Endothelial cell of umbilical vein (primary cell): ENCODE measurements around the gene THSD4. TPM values are rescaled to one million over a fixed set of nuclear protein-coding genes. Genes with fewer than 3 reads are reported as not detected.

Experiments used
- BruUV-seq: library from RNA; stranded (reverse); fragments of 400-500 nt; replicated peaks from 2 replicates; lab custom pipeline; 2021; lab: Mats Ljungman, UMichigan
- CTCF ChIA-PET: fragments of 300-600, 350-600 bp; sonication (Branson Sonifier 250); formaldehyde crosslinking; loops from one replicate; lab custom pipeline; 2021; ENCODE audit warnings: antibody characterized with exemption, inconsistent platforms; lab: Charles Lee
- POLR2A ChIA-PET: fragments of 300-600, 350-600 bp; sonication (Branson Sonifier 250); formaldehyde crosslinking; loops from one replicate; lab custom pipeline; 2021; ENCODE audit warnings: antibody characterized with exemption, inconsistent platforms; lab: Charles Lee
- DNase-seq: peaks from one replicate; pipeline ENCODE4 v3.0.0-alpha.2; 2011; ENCODE audit warnings: low read depth, low spot score
- FAIRE-seq: peaks from 2 replicates; lab custom pipeline; 2011; peaks lifted over from hg19 to GRCh38; lab: Jason Lieb, UNC
- H2AFZ ChIP-seq: 2 replicates; pipeline ENCODE4 v1.6.0; 2012; ENCODE audit warnings: low read depth, low read length, control low read depth, inconsistent platforms
- H3K27ac ChIP-seq: 2 replicates; pipeline ENCODE4 v1.5.1; 2011; ENCODE audit warnings: low read depth, mild to moderate bottlenecking, control low read depth, low read length, moderate library complexity; ENCODE audit not compliant: insufficient read depth
- H3K27me3 ChIP-seq, 2 experiments: 2 replicates each; pipeline versions ENCODE4 v1.6.0 to v1.6.1; 2011; ENCODE audit warnings: low read length in 2 of 2, mixed read lengths in 1 of 2; ENCODE audit not compliant: control insufficient read depth in 2 of 2, insufficient read depth in 2 of 2
- H3K36me3 ChIP-seq, 2 experiments: 2 replicates in 1 of 2; 3 replicates in 1 of 2; pipeline ENCODE4 v1.5.1; 2011; ENCODE audit warnings: low read length in 2 of 2, mild to moderate bottlenecking in 1 of 2, moderate library complexity in 1 of 2; ENCODE audit not compliant: control insufficient read depth in 2 of 2, insufficient read depth in 2 of 2; ENCODE audit errors: extremely low read depth in 1 of 2
- H3K4me1 ChIP-seq: 3 replicates; pipeline ENCODE4 v1.5.1; 2011; ENCODE audit warnings: mild to moderate bottlenecking, low read length; ENCODE audit not compliant: control insufficient read depth, insufficient read depth; ENCODE audit errors: extremely low read depth
- H3K4me2 ChIP-seq: 2 replicates; pipeline ENCODE4 v1.6.1; 2011; ENCODE audit warnings: low read length, control low read depth, mixed read lengths; ENCODE audit not compliant: insufficient read depth
- H3K4me3 ChIP-seq, 3 experiments: fragments of 200-600 bp in 1 of 3; sonication (generic), shearing (Covaris generic) in 1 of 3; replicated peaks in 1 of 3; 2 replicates each; pipeline ENCODE4 v1.5.1; 2011 to 2016; ENCODE audit warnings: control low read depth in 3 of 3, low read length in 3 of 3, mild to moderate bottlenecking in 2 of 3, inconsistent platforms in 1 of 3, low read depth in 1 of 3, moderate library complexity in 1 of 3; ENCODE audit not compliant: insufficient read depth in 1 of 3
- H3K79me2 ChIP-seq: 2 replicates; pipeline ENCODE4 v1.6.0; 2012; ENCODE audit warnings: low read length, inconsistent platforms; ENCODE audit not compliant: control insufficient read depth, insufficient read depth
- H3K9ac ChIP-seq: replicated peaks from 2 replicates; pipeline ENCODE3; 2011; ENCODE audit warnings: low read length, control low read depth; ENCODE audit not compliant: insufficient read depth; ENCODE audit errors: extremely low read depth
- H3K9me1 ChIP-seq: replicated peaks from 3 replicates; pipeline ENCODE4 v1.6.0; 2011; ENCODE audit warnings: mild to moderate bottlenecking, low read length; ENCODE audit not compliant: control insufficient read depth, insufficient read depth; ENCODE audit errors: extremely low read depth
- H3K9me3 ChIP-seq: replicated peaks from 2 replicates; pipeline ENCODE4 v1.5.1; 2012; ENCODE audit warnings: low read length, inconsistent platforms; ENCODE audit not compliant: control insufficient read depth, insufficient read depth
- H4K20me1 ChIP-seq: replicated peaks from 2 replicates; pipeline ENCODE3; 2011; ENCODE audit warnings: mild to moderate bottlenecking, low read length; ENCODE audit not compliant: control insufficient read depth, insufficient read depth; ENCODE audit errors: extremely low read depth
- EZH2 ChIP-seq: IDR thresholded peaks from 2 replicates; pipeline ENCODE4 v1.6.1; 2012; ENCODE audit warnings: borderline replicate concordance, low read depth, mild to moderate bottlenecking, moderate library complexity, low read length, inconsistent platforms; ENCODE audit not compliant: severe bottlenecking
- FOS ChIP-seq: IDR thresholded peaks from 2 replicates; pipeline ENCODE4 v1.6.1; 2011; ENCODE audit warnings: mild to moderate bottlenecking, low read length, moderate library complexity, borderline replicate concordance; ENCODE audit not compliant: insufficient read depth
- GATA2 ChIP-seq: IDR thresholded peaks from 2 replicates; pipeline ENCODE4 v1.7.0; 2011; ENCODE audit warnings: low read depth, mild to moderate bottlenecking, moderate library complexity, mixed read lengths, low read length; ENCODE audit not compliant: insufficient read length, insufficient read depth
- JUN ChIP-seq: IDR thresholded peaks from 2 replicates; pipeline ENCODE4 v1.6.1; 2011; ENCODE audit warnings: borderline replicate concordance, low read depth; ENCODE audit not compliant: insufficient read length, insufficient read depth
- MYC ChIP-seq: IDR thresholded peaks from one replicate; pipeline ENCODE4 v1.6.1; 2011; ENCODE audit warnings: mild to moderate bottlenecking, low read depth, low read length
- POLR2A ChIP-seq: IDR thresholded peaks from 2 replicates; pipeline ENCODE4 v1.6.1; 2012; ENCODE audit warnings: low read depth, mild to moderate bottlenecking, control low read depth, low read length
- POLR2AphosphoS5 ChIP-seq: IDR thresholded peaks from 2 replicates; pipeline ENCODE4 v1.6.1; 2012; ENCODE audit warnings: low read depth, mild to moderate bottlenecking, control low read depth, low read length, moderate library complexity; ENCODE audit not compliant: insufficient read depth
- dilution Hi-C: fragments of 300-500 bp; cut with MboI; formaldehyde crosslinking; loops from one replicate; pipeline ENCODE4 v1.15.0; 2019; ENCODE audit warnings: low sequenced_read_pairs; ENCODE audit not compliant: extremely low pct_ligation_motif_present
- intact Hi-C: fragments of 100-400 bp; cut with micrococcal nuclease; formaldehyde crosslinking; loops from one replicate; pipeline ENCODE4 v1.10.0; 2022
- polyA plus RNA-seq, 4 experiments: library from polyadenylated mRNA; depleted of rRNA in 3 of 4; stranded (reverse) in 3 of 4; unstranded in 1 of 4; fragments of >200 nt; gene quantifications; 2 replicates each; pipeline versions ENCODE4 v1.2.1 to v1.2.3, GENCODE V29; 2011 to 2012; ENCODE audit warnings: missing spikeins in 1 of 4
- total RNA-seq: library from RNA; stranded (reverse); gene quantifications from 2 replicates; pipeline ENCODE4 v1.2.3, GENCODE V29; 2021
- TF ChIP-seq, protein P1 (sequence below): IDR thresholded peaks from 2 replicates; pipeline ENCODE4 v1.6.1; 2011; ENCODE audit not compliant: insufficient read depth, insufficient read length
- TF ChIP-seq, protein P2 (sequence below), 2 donors: IDR thresholded peaks; 1 replicate in 1 of 2; 2 replicates in 1 of 2; pipeline ENCODE4 v1.5.1; 2011; ENCODE audit warnings: low read length in 2 of 2, mild to moderate bottlenecking in 2 of 2, moderate library complexity in 2 of 2, control low read depth in 1 of 2, inconsistent platforms in 1 of 2, low read depth in 1 of 2; ENCODE audit not compliant: insufficient read depth in 1 of 2; ENCODE audit errors: extremely low read depth in 1 of 2

Gene THSD4
- total and polyA plus RNA-seq, 2 donors (not counting 3 experiments of a cell fraction or from before 2014, with no cell fraction given): 9.9 to 25.4 TPM

DNA sequence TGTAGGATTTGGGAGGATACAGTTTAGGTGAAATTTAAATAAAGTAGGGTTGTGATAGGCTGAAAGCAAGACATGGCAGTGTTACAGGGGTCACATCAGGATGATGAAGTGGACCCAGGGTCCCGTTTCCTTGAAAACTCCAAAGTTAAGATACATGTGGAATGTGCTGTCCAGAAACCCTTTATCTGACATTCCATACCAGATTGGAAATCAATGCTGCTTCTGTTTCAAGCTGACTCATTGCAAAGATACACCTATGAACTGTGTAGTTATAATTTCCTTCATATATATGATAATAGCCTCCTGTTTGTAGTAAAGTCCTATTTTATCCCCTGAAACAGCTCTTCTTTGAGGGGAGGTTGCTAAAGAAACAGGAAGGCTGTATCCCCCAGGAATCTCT, 624.1 kb downstream of the THSD4 start:
- Histone ChIP-seq H3K27me3 (peaks cover 0 to 6% of the 10 kb centered on the region in 2 experiments), H2AFZ (no peak overlapping the region), H3K4me3 (no peak overlapping the region), H4K20me1 (no peaks in the 10 kb centered on the region), H3K4me1 (no peaks in the 10 kb centered on the region), H3K4me2 (no peak overlapping the region), H3K36me3 (no peaks in the 10 kb centered on the region), H3K9ac (no peak overlapping the region), H3K9me3 (no peaks in the 10 kb centered on the region), H3K9me1 (no peaks in the 10 kb centered on the region), H3K79me2 (no peaks in the 10 kb centered on the region), H3K27ac (no peak overlapping the region)
- BruUV-seq: no TSS peak
- ChIA-PET POLR2A (no interaction called here), CTCF (interaction anchor here (1.1 to 1.7 kb wide), 5 partner anchors 13 to 416 kb away, joined by 3 to 6 read pairs (median 5); no protein-coding TSS in a partner anchor)
- intact Hi-C loops: loop anchor here (10.0 kb wide), 1 partner anchor 355 kb away; no protein-coding TSS in a partner anchor
- no peak for FAIRE-seq
- TF ChIP-seq FOS (no peak), EZH2 (no peak), MYC (no peak), JUN (no peak)
- TF ChIP-seq, protein P1, sequence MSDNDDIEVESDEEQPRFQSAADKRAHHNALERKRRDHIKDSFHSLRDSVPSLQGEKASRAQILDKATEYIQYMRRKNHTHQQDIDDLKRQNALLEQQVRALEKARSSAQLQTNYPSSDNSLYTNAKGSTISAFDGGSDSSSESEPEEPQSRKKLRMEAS: no peak
- dilution Hi-C loops: no loop called here
- no peak for DNase-seq

DNA sequence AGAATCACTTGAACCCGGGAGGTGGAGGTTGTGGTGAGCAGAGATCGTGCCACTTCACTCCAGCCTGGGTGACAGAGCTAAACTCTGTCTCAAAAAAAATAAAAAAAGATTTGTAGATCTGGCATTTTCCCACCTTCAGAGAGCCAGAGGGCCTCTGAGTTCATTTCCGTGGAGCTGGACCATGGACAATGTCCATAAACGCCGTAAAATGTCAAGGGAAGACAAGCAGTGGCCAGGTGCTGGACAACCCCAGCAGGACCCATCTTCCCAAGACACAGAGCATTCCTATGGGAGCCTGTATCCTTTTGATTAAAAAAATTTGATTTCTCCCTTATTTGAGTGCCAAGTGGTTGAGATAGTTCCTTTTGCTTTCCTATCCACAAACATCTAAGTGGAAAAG, 627.7 kb downstream of the THSD4 start:
- Histone ChIP-seq H3K79me2 (no peaks in the 10 kb centered on the region), H3K4me1 (peaks cover 11% of the 10 kb centered on the region), H3K9ac (no peak overlapping the region), H3K9me3 (no peaks in the 10 kb centered on the region), H3K27ac (no peak overlapping the region), H3K4me3 (no peak overlapping the region), H4K20me1 (no peaks in the 10 kb centered on the region), H3K4me2 (no peak overlapping the region), H3K27me3 (no peaks in the 10 kb centered on the region), H3K36me3 (no peaks in the 10 kb centered on the region), H3K9me1 (no peaks in the 10 kb centered on the region), H2AFZ (no peak overlapping the region)
- no TSS peak for BruUV-seq
- CTCF ChIA-PET: interaction anchor here (1.0 to 5.8 kb wide), 13 partner anchors 10 to 825 kb away, joined by 3 to 148 read pairs (median 13); no protein-coding TSS in a partner anchor
- POLR2A ChIA-PET: no interaction called here
- dilution Hi-C loops: no loop called here
- DNase-seq (no peak), FAIRE-seq (no peak)
- intact Hi-C loops: no loop called here
- TF ChIP-seq POLR2AphosphoS5: no peak
- no peak for TF ChIP-seq POLR2A
- no peak for TF ChIP-seq JUN
- TF ChIP-seq, protein P2, sequence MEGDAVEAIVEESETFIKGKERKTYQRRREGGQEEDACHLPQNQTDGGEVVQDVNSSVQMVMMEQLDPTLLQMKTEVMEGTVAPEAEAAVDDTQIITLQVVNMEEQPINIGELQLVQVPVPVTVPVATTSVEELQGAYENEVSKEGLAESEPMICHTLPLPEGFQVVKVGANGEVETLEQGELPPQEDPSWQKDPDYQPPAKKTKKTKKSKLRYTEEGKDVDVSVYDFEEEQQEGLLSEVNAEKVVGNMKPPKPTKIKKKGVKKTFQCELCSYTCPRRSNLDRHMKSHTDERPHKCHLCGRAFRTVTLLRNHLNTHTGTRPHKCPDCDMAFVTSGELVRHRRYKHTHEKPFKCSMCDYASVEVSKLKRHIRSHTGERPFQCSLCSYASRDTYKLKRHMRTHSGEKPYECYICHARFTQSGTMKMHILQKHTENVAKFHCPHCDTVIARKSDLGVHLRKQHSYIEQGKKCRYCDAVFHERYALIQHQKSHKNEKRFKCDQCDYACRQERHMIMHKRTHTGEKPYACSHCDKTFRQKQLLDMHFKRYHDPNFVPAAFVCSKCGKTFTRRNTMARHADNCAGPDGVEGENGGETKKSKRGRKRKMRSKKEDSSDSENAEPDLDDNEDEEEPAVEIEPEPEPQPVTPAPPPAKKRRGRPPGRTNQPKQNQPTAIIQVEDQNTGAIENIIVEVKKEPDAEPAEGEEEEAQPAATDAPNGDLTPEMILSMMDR (IDR thresholded peaks at IDR 0.05; ENCODE audit: extremely low read depth in 1 of 2, insufficient read depth in 1 of 2, low read depth in 1 of 2, low read length in 2 of 2): no peak
- TF ChIP-seq, protein P1: no peak
- no peak for TF ChIP-seq FOS
- no peak for TF ChIP-seq MYC
- TF ChIP-seq GATA2: no peak
- TF ChIP-seq EZH2: no peak
